Left lung (tissue), 10 donors: ENCODE results near the gene DYNC1H1. TPM values are rescaled to one million over a fixed set of nuclear protein-coding genes. Genes with fewer than 3 reads are reported as not detected.
A peak's percentile ranks its signal among the peaks of the same experiment; 100 is the strongest.

Experiments
- ATAC-seq: fragments of 200-7000 bp; cut with Tn5 transposase; one replicate; pipeline ENCODE4 v1.9.1; 2020; ENCODE audit warnings: moderate library complexity
- DNase-seq, 4 donors: peaks; one replicate each; pipeline ENCODE4 v3.0.0-alpha.2; 2013 to 2020
- H3K27ac ChIP-seq, 2 donors: fragments of 200-600 bp; sonication (generic) in 1 of 2; one replicate each; pipeline versions ENCODE4 v1.5.0 to v1.8.0; 2020 to 2021
- H3K27me3 ChIP-seq, 2 donors: fragments of 200-600 bp; sonication (generic) in 1 of 2; one replicate each; pipeline versions ENCODE4 v1.5.0 to v1.8.0; 2020 to 2021
- H3K36me3 ChIP-seq, 2 donors: fragments of 200-600 bp; sonication (generic) in 1 of 2; one replicate each; pipeline versions ENCODE4 v1.5.0 to v1.8.0; 2020 to 2021
- H3K4me1 ChIP-seq, 2 donors: fragments of 200-600 bp; one replicate each; pipeline ENCODE4 v1.8.0; 2021
- H3K4me3 ChIP-seq, 2 donors: fragments of 200-600 bp; sonication (generic) in 1 of 2; one replicate each; pipeline versions ENCODE4 v1.5.0 to v1.8.0; 2020 to 2021; ENCODE audit warnings: mild to moderate bottlenecking in 1 of 2
- H3K9me3 ChIP-seq, 2 donors: fragments of 200-600 bp; sonication (generic) in 1 of 2; one replicate each; pipeline versions ENCODE4 v1.5.0 to v1.8.0; 2020 to 2021
- intact Hi-C, 2 donors: fragments of 100-400 bp; cut with DNase I; formaldehyde crosslinking; loops; one replicate each; pipeline versions ENCODE4 v1.11.2 to v1.14.2; 2022
- polyA plus RNA-seq, 6 donors: library from polyadenylated mRNA; unstranded; fragments of 120-200 nt; gene quantifications; one replicate each; pipeline ENCODE4 v1.2.1, GENCODE V29; 2013; ENCODE audit not compliant: insufficient read length in 6 of 6
- total RNA-seq, 2 donors: library from RNA; stranded (reverse); fragmentation: NEBNext Ultra II Directional; extraction: Animal tissue kit (Norgen Biotek cat#: 25700); gene quantifications; one replicate each; pipeline ENCODE4 v1.2.1, GENCODE V29; 2021
- TF ChIP-seq, protein P1 (sequence below), 2 donors: fragments of 200-600 bp; sonication (generic) in 1 of 2; IDR thresholded peaks; one replicate each; pipeline versions ENCODE4 v1.5.0 to v1.8.0; 2021; ENCODE audit warnings: antibody characterized with exemption in 2 of 2
- donor health status: DM: no; HTN: yes; CAD: no.
- donor health status: DM: no; HTN: no; CAD: no.

The DYNC1H1 gene
- total and polyA plus RNA-seq, 8 donors: 305 to 514 (median 345) TPM

DNA sequence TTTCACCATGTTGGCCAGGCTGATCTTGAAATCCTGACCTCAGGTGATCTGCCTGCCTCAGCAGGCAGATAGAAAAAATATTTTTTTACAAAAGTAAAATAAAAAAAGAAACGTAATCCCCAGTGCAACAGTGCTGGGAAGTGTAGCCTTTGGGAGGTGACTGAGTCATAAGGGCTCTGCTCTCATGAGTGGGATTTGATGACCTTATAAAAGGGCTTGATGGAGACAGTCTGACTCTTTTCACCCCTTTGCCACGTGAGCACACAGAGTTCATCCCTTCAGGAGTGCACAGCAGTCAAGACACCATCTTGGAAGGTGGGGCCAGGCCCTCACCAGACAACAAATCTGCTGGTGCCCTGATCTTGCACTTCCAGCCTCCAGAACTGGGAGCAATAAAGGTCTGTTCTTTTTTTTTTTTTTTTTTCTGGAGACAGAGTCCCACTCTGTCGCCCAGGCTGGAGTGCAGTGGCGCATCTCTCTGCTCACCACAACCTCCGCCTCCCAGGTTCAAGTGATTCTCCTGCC, 24.7 kb upstream of the DYNC1H1 start:
- intact Hi-C loops: no loop called here
- H3K9me3 ChIP-seq: no peaks in the 10 kb centered on the region
- TF ChIP-seq, protein P1, sequence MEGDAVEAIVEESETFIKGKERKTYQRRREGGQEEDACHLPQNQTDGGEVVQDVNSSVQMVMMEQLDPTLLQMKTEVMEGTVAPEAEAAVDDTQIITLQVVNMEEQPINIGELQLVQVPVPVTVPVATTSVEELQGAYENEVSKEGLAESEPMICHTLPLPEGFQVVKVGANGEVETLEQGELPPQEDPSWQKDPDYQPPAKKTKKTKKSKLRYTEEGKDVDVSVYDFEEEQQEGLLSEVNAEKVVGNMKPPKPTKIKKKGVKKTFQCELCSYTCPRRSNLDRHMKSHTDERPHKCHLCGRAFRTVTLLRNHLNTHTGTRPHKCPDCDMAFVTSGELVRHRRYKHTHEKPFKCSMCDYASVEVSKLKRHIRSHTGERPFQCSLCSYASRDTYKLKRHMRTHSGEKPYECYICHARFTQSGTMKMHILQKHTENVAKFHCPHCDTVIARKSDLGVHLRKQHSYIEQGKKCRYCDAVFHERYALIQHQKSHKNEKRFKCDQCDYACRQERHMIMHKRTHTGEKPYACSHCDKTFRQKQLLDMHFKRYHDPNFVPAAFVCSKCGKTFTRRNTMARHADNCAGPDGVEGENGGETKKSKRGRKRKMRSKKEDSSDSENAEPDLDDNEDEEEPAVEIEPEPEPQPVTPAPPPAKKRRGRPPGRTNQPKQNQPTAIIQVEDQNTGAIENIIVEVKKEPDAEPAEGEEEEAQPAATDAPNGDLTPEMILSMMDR (IDR thresholded peaks at IDR 0.05): no peak
- DNase-seq (no peak), ATAC-seq (no peak)
- no peak overlapping the region for H3K4me3 ChIP-seq
- H3K4me1 ChIP-seq: no peaks in the 10 kb centered on the region
- H3K27me3 ChIP-seq: peaks cover 0 to 52% of the 10 kb centered on the region in 2 donors
- H3K36me3 ChIP-seq: no peaks in the 10 kb centered on the region
- H3K27ac ChIP-seq: no peak overlapping the region

- Histone ChIP-seq H3K9me3 (no peaks in the 10 kb centered on the region), H3K27ac (no peak overlapping the region), H3K4me1 (peaks cover 7 to 15% of the 10 kb centered on the region in 2 donors), H3K4me3 (no peak overlapping the region), H3K36me3 (no peaks in the 10 kb centered on the region), H3K27me3 (peaks cover 0 to 52% of the 10 kb centered on the region in 2 donors)
- ATAC-seq (no peak), DNase-seq (peak in 1 of 4 donors; percentile 15)
- TF ChIP-seq, protein P1 (IDR thresholded peaks at IDR 0.05): no peak
- intact Hi-C loops: no loop called here
Measured at GRCh38 chr14:101944451-101944850, 19.9 kb upstream of the DYNC1H1 start.

GRCh38 chr14:101945171-101945570, 19.2 kb upstream of the DYNC1H1 start:
- intact Hi-C loops: no loop called here
- Histone ChIP-seq H3K27ac (no peak overlapping the region), H3K36me3 (no peaks in the 10 kb centered on the region), H3K4me1 (peaks cover 9 to 20% of the 10 kb centered on the region in 2 donors), H3K9me3 (no peaks in the 10 kb centered on the region), H3K4me3 (no peak overlapping the region), H3K27me3 (peaks cover 0 to 48% of the 10 kb centered on the region in 2 donors)
- ATAC-seq (no peak), DNase-seq (no peak)
- TF ChIP-seq, protein P1 (IDR thresholded peaks at IDR 0.05): no peak

GRCh38 chr14:101947577-101947903, 16.8 kb upstream of the DYNC1H1 start:
- peak; percentile 3 for ATAC-seq
- H3K4me3 ChIP-seq: peak overlapping the region; percentile 73 to 78
- TF ChIP-seq, protein P1 (IDR thresholded peaks at IDR 0.05): no peak
- peak overlapping the region; percentile 99 for H3K27ac ChIP-seq
- H3K27me3 ChIP-seq: peaks cover 0 to 40% of the 10 kb centered on the region in 2 donors
- H3K36me3 ChIP-seq: no peaks in the 10 kb centered on the region
- H3K4me1 ChIP-seq: peaks cover 9 to 20% of the 10 kb centered on the region in 2 donors
- no peak for DNase-seq
- intact Hi-C loops: no loop called here
- H3K9me3 ChIP-seq: no peaks in the 10 kb centered on the region

GRCh38 chr14:101947904-101948665, 16.3 kb upstream of the DYNC1H1 start:
- DNase-seq: peak; percentile 100
- intact Hi-C loops: no loop called here
- ATAC-seq: peak; percentile 97

More at GRCh38 chr14:101947904-101948665, 16.3 kb upstream of the DYNC1H1 start:
- Histone ChIP-seq H3K36me3 (no peaks in the 10 kb centered on the region), H3K27ac (peak overlapping the region; percentile 99), H3K4me3 (peak overlapping the region; percentile 73 to 78), H3K9me3 (no peaks in the 10 kb centered on the region), H3K27me3 (peaks cover 0 to 36% of the 10 kb centered on the region in 2 donors), H3K4me1 (peaks cover 9 to 20% of the 10 kb centered on the region in 2 donors)
- TF ChIP-seq, protein P1 (IDR thresholded peaks at IDR 0.05): peak in 1 of 2 donors; percentile 44
